ENCODE measurements around the gene ZBTB7A. TPM values are rescaled to one million over a fixed set of nuclear protein-coding genes. Genes with fewer than 3 reads are reported as not detected.

Gene ZBTB7A
- total RNA-seq, 2 donors from 2014 or later = 30.9 to 31.3 TPM

DNA sequence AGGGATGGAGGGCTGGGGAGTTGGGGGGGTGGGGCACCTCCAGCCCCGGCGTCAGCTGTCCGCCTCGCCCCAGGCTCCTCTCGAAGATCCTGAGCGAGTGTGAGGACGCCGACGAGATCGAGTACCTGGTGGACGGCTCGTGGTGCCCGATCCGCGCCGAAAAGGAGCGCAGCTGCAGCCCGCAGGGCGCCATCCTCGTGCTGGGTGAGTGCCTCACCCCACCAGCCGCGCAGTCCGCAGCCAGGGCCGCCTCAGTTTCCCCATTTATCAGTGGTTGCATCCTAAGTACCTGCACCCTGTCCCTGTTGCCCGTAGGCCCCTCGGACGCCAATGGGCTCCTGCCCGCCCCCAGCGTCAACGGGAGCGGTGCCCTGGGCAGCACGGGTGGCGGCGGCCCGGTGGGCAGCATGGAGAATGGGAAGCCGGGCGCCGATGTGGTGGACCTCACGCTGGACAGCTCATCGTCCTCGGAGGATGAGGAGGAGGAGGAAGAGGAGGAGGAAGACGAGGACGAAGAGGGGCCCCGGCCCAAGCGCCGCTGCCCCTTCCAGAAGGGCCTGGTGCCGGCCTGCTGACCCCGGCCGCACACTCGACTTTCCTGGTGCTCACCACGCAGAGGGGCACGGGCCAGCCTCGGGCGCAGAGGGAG, 29.3 kb downstream of the ZBTB7A start:
- ATAC-seq = no peak
- WGBS, 2 donors = 90 to 95% methylated on average over 40 to 54 of the region's 54 CpGs
- H3K27ac ChIP-seq = no peak overlapping the region
- no peak overlapping the region for H3K4me3 ChIP-seq
- H3K36me3 ChIP-seq (replicated peaks in 1 of 2; ENCODE audit: insufficient read depth in 1 of 2, low read depth in 2 of 2) = peaks cover 0 to 15% of the 10 kb centered on the region in 2 donors
- H3K9me3 ChIP-seq = no peaks in the 10 kb centered on the region
- H3K27me3 ChIP-seq = no peaks in the 10 kb centered on the region
- TF ChIP-seq POLR2A (IDR thresholded peaks at IDR 0.05) = no peak
- TF ChIP-seq, protein P1, sequence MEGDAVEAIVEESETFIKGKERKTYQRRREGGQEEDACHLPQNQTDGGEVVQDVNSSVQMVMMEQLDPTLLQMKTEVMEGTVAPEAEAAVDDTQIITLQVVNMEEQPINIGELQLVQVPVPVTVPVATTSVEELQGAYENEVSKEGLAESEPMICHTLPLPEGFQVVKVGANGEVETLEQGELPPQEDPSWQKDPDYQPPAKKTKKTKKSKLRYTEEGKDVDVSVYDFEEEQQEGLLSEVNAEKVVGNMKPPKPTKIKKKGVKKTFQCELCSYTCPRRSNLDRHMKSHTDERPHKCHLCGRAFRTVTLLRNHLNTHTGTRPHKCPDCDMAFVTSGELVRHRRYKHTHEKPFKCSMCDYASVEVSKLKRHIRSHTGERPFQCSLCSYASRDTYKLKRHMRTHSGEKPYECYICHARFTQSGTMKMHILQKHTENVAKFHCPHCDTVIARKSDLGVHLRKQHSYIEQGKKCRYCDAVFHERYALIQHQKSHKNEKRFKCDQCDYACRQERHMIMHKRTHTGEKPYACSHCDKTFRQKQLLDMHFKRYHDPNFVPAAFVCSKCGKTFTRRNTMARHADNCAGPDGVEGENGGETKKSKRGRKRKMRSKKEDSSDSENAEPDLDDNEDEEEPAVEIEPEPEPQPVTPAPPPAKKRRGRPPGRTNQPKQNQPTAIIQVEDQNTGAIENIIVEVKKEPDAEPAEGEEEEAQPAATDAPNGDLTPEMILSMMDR (IDR thresholded peaks at IDR 0.05) = no peak
- H3K4me1 ChIP-seq = peaks cover 7% of the 10 kb centered on the region
- intact Hi-C loops (cut with DNase I) = no loop called here
- DNase-seq = no peak

DNA sequence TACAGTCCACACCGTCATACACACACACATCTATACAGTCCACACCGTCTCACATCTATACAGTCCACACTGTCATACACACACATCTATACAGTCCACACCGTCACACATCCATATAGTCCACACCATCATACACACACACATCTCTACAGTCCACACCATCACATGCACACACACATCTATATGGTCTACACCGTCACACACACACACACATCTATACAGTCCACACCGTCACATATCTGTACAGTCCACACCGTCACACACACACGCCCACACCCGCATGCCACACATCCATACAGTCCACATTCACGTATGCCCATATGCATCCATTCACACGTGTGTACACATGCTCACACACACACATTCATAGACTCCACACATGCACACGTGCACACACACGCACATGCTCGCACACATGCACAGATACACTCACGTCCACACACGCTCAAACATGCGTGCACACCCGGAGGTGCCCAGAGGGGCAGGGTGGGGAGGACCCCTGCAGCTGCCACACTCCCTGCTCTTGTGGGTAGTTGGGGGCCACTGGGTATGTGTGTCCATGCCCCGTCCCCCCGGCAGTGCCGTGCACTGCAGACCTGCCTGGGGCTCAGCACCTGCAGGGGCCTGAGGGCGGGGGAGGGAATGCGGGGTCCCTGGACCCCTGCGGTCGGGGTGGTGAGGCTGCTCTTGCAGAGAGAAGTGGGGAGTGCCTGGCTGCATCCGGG, 30.0 kb downstream of the ZBTB7A start:
- peaks cover 0 to 15% of the 10 kb centered on the region in 2 donors for H3K36me3 ChIP-seq (replicated peaks in 1 of 2; ENCODE audit: insufficient read depth in 1 of 2, low read depth in 2 of 2)
- H3K4me3 ChIP-seq = no peak overlapping the region
- H3K4me1 ChIP-seq = peaks cover under 1% of the 10 kb centered on the region
- intact Hi-C loops (cut with DNase I) = no loop called here
- no peak overlapping the region for H3K27ac ChIP-seq
- H3K9me3 ChIP-seq = no peaks in the 10 kb centered on the region
- no peaks in the 10 kb centered on the region for H3K27me3 ChIP-seq
- 91 to 95% methylated on average over 17 to 22 of the region's 25 CpGs for WGBS, 2 donors
- ATAC-seq (no peak), DNase-seq (no peak)
- TF ChIP-seq, protein P1 (IDR thresholded peaks at IDR 0.05) = no peak
- TF ChIP-seq POLR2A (IDR thresholded peaks at IDR 0.05) = no peak

DNA sequence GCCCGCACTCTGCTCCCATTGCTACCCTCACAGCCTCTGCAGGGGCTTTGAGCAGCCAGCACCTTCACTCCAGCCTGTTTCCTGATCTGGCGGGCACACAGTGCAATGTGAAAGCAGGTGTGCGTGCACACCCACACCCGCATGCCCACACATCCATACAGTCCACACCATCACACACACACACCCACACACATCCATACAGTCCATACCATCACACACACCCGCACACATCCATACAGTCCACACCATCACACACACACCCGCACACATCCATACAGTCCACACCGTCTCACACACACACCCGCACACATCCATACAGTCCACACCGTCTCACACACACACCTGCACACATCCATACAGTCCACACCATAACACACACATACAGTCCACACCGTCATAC, 31.1 kb downstream of the ZBTB7A start:
- H3K4me1 ChIP-seq = no peaks in the 10 kb centered on the region
- no peaks in the 10 kb centered on the region for H3K27me3 ChIP-seq
- H3K36me3 ChIP-seq (replicated peaks in 1 of 2; ENCODE audit: insufficient read depth in 1 of 2, low read depth in 2 of 2) = peaks cover 0 to 15% of the 10 kb centered on the region in 2 donors
- TF ChIP-seq POLR2A (IDR thresholded peaks at IDR 0.05) = no peak
- TF ChIP-seq, protein P1 (IDR thresholded peaks at IDR 0.05) = no peak
- intact Hi-C loops (cut with DNase I) = no loop called here
- 80 to 87% methylated on average over 9 to 10 of the region's 10 CpGs for WGBS, 2 donors
- H3K4me3 ChIP-seq = no peak overlapping the region
- ATAC-seq = no peak
- no peak overlapping the region for H3K27ac ChIP-seq
- H3K9me3 ChIP-seq = no peaks in the 10 kb centered on the region
- no peak for DNase-seq

DNA sequence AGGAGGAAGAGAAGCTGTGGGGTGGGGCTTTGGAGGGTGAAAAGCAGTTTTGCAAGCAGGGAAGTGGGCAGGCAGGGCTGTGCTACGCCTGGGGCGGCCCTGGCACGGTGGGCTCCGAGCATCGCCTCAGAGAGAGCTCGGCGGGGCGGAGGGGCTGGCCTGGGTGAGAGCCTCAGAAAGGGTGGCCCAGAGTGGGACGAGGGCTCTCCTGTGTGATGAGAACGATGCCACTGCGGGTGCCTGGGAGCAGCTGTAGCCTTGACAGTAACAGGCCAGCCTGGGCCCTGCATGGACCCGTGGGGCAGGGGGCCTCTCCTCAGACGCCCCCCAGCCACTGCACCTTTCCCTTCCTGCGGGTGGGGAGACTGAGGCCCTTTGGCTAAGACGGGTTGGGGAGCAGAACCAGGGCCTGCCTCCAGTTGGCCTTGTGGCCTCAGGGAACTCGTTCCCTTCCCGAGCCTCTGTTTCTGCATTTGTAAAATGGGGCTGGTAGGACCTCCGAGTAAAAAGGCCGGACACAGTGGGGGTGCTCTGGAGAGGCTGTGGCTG, 31.6 kb downstream of the ZBTB7A start:
- no peaks in the 10 kb centered on the region for H3K9me3 ChIP-seq
- peaks cover 0 to 15% of the 10 kb centered on the region in 2 donors for H3K36me3 ChIP-seq (replicated peaks in 1 of 2; ENCODE audit: insufficient read depth in 1 of 2, low read depth in 2 of 2)
- 86 to 92% methylated on average over 10 to 19 of the region's 19 CpGs for WGBS, 2 donors
- H3K4me1 ChIP-seq = no peaks in the 10 kb centered on the region
- TF ChIP-seq, protein P1 (IDR thresholded peaks at IDR 0.05) = no peak
- no peak for TF ChIP-seq POLR2A (IDR thresholded peaks at IDR 0.05)
- no peak overlapping the region for H3K4me3 ChIP-seq
- H3K27me3 ChIP-seq = no peaks in the 10 kb centered on the region
- no peak for ATAC-seq
- H3K27ac ChIP-seq = no peak overlapping the region
- intact Hi-C loops (cut with DNase I) = no loop called here
- no peak for DNase-seq
